GM12878 (cell line): ENCODE measurements around the gene MLPH. TPM values are rescaled to one million over a fixed set of nuclear protein-coding genes. Genes with fewer than 3 reads are reported as not detected.

Experiments used
- ATAC-seq: fragments of 200-7000 bp; cut with Tn5 transposase; 3 replicates; pipeline ENCODE4 v1.9.1; 2020; ENCODE audit warnings: mild to moderate bottlenecking, moderate library complexity
- BruUV-seq: library from RNA; stranded (reverse); fragments of 400-500 nt; replicated peaks from 2 replicates; lab custom pipeline; 2021; lab: Mats Ljungman, UMichigan
- CTCF ChIA-PET: fragments of 300-600 bp; sonication (Branson Sonifier 250); formaldehyde crosslinking; extraction: SDS; loops from one replicate; lab custom pipeline; 2021; ENCODE audit warnings: inconsistent platforms; lab: Yijun Ruan, JAX
- POLR2A ChIA-PET: fragments of 350-600 bp; formaldehyde crosslinking; extraction: SDS; loops from one replicate; lab custom pipeline; 2021; ENCODE audit warnings: inconsistent platforms; lab: Charles Lee
- RAD21 ChIA-PET: fragments of 300-600 bp; sonication (Branson Sonifier 250); formaldehyde crosslinking; loops from one replicate; lab custom pipeline; 2023; ENCODE audit warnings: antibody characterized with exemption; ENCODE audit not compliant: unreplicated experiment; lab: Charles Lee
- SMC1A ChIA-PET: fragments of 300-600 bp; sonication (Branson Sonifier 250); formaldehyde crosslinking; loops from one replicate; lab custom pipeline; 2023; ENCODE audit not compliant: unreplicated experiment, uncharacterized antibody; lab: Charles Lee
- DNase-seq: peaks from one replicate; pipeline ENCODE4 v3.0.0-alpha.2; 2011; ENCODE audit warnings: low read depth, low spot score
- FAIRE-seq: peaks from 3 replicates; lab custom pipeline; 2011; peaks lifted over from hg19 to GRCh38; lab: Jason Lieb, UNC
- H2AFZ ChIP-seq: 2 replicates; pipeline ENCODE4 v1.6.0; 2011; ENCODE audit warnings: low read depth, low read length, control low read depth; ENCODE audit not compliant: control insufficient read depth
- H3K27ac ChIP-seq: 2 replicates; pipeline ENCODE4 v1.5.1; 2011; ENCODE audit warnings: control low read depth; ENCODE audit not compliant: control insufficient read depth, insufficient read depth
- H3K27me3 ChIP-seq, 2 experiments: replicated peaks in 1 of 2; 2 replicates each; pipeline versions ENCODE4 v1.6.0 to v1.6.1; 2011; ENCODE audit warnings: low read length in 1 of 2; ENCODE audit not compliant: control insufficient read depth in 2 of 2, insufficient read depth in 2 of 2
- H3K36me3 ChIP-seq, 2 experiments: 2 replicates each; pipeline ENCODE4 v1.5.1; 2011; ENCODE audit warnings: low read length in 1 of 2; ENCODE audit not compliant: control insufficient read depth in 2 of 2, insufficient read depth in 2 of 2
- H3K4me1 ChIP-seq: 2 replicates; pipeline ENCODE4 v1.6.1; 2011; ENCODE audit warnings: mild to moderate bottlenecking, low read length, moderate library complexity, mixed read lengths; ENCODE audit not compliant: control insufficient read depth, insufficient read depth
- H3K4me2 ChIP-seq: 2 replicates; pipeline ENCODE4 v1.6.0; 2011; ENCODE audit warnings: control low read depth; ENCODE audit not compliant: control insufficient read depth, insufficient read depth
- H3K4me3 ChIP-seq: fragments of 200-600 bp; sonication (generic); 2 replicates; pipeline ENCODE4 v1.5.1; 2016
- H3K79me2 ChIP-seq: 2 replicates; pipeline ENCODE4 v1.6.0; 2011; ENCODE audit warnings: low read length; ENCODE audit not compliant: control insufficient read depth, insufficient read depth
- H3K9ac ChIP-seq: 2 replicates; pipeline ENCODE4 v1.8.0; 2011; ENCODE audit warnings: low read length, control low read depth, mixed read lengths; ENCODE audit not compliant: control insufficient read depth, insufficient read depth
- H3K9me3 ChIP-seq: replicated peaks from 3 replicates; pipeline ENCODE4 v1.5.1; 2011; ENCODE audit warnings: mild to moderate bottlenecking, low read length; ENCODE audit not compliant: control insufficient read depth, insufficient read depth
- H4K20me1 ChIP-seq: 2 replicates; pipeline ENCODE4 v1.6.0; 2011; ENCODE audit not compliant: control insufficient read depth, insufficient read depth
- BMI1 ChIP-seq: fragments of 450-650 bp; IDR thresholded peaks from 2 replicates; pipeline ENCODE4 v1.6.1; 2016; ENCODE audit warnings: mild to moderate bottlenecking, moderate library complexity, borderline replicate concordance
- IRF4 ChIP-seq: IDR thresholded peaks from 2 replicates; pipeline ENCODE4 v1.6.1; 2011; ENCODE audit warnings: low read depth, low read length
- MLLT1 ChIP-seq: fragments of 450-650 bp; IDR thresholded peaks from 2 replicates; pipeline ENCODE4 v1.6.1; 2016; ENCODE audit warnings: mild to moderate bottlenecking
- MTA3 ChIP-seq: IDR thresholded peaks from 2 replicates; pipeline ENCODE4 v1.6.1; 2012; ENCODE audit warnings: low read length, inconsistent platforms, borderline replicate concordance
- RELB ChIP-seq: fragments of 450-650 bp; IDR thresholded peaks from 2 replicates; pipeline ENCODE4 v1.6.1; 2017; ENCODE audit warnings: low read depth, mild to moderate bottlenecking, moderate library complexity
- SIN3A ChIP-seq: IDR thresholded peaks from 2 replicates; pipeline ENCODE4 v1.6.1; 2012; ENCODE audit warnings: low read depth, low read length, improper control_type of control experiment
- ZBTB33 ChIP-seq: fragments of 450-650 bp; IDR thresholded peaks from 2 replicates; pipeline ENCODE4 v1.6.1; 2017; ENCODE audit warnings: mild to moderate bottlenecking
- ZNF384 ChIP-seq: IDR thresholded peaks from 2 replicates; pipeline ENCODE4 v1.6.1; 2012; ENCODE audit warnings: low read depth, mild to moderate bottlenecking, low read length, improper control_type of control experiment, borderline replicate concordance
- WGBS: methylation state at CpG from one replicate; pipeline ENCODE4 v1.1.6; 2016; ENCODE audit warnings: low lambda C conversion rate; ENCODE audit not compliant: insufficient replicate concordance, insufficient coverage; ENCODE audit errors: missing lambda C conversion rate; 5-methylcytosine and 5-hydroxymethylcytosine counted together
- in situ Hi-C: fragments of 300-500 bp; cut with MboI; formaldehyde crosslinking; loops from 9 replicates; pipeline ENCODE4 v1.14.3; 2018; ENCODE audit warnings: mixed read lengths
- intact Hi-C: fragments of 100-400 bp; cut with micrococcal nuclease; formaldehyde crosslinking; loops from one replicate; pipeline ENCODE4 v1.14.2; 2022; ENCODE audit not compliant: unreplicated experiment
- polyA plus RNA-seq, 11 experiments: library from polyadenylated mRNA; depleted of rRNA in 4 of 11; unstranded in 6 of 11; stranded (reverse) in 5 of 11; fragments of >200 nt; fragmentation: Nextera tagmentation in 4 of 11; fragmentation: Illumina TruSeq in 1 of 11; extraction: Ambion mirVana in 4 of 11; extraction: Trizol in 1 of 11; gene quantifications; 1 replicate in 1 of 11; 2 replicates in 10 of 11; pipeline versions ENCODE4 v1.2.1 to v1.2.3, GENCODE V29; 2011 to 2016; ENCODE audit warnings: inconsistent platforms in 2 of 11, missing spikeins in 2 of 11, low read depth in 1 of 11
- total RNA-seq, 4 experiments: library from RNA; depleted of rRNA in 3 of 4; stranded (reverse); fragments of >200 nt in 3 of 4; fragmentation: Illumina TruSeq in 1 of 4; extraction: Trizol in 1 of 4; gene quantifications; 2 replicates each; pipeline versions ENCODE4 v1.2.1 to v1.2.3, GENCODE V29; 2013 to 2021

MLPH gene
- total and polyA plus RNA-seq, 10 of the 15 experiments (the other 5 are each of a cell fraction or from before 2014, with no cell fraction given), result 0.16 to 0.85 TPM; not detected in 8

- no peak overlapping the region for H3K9ac ChIP-seq
- H3K27me3 ChIP-seq, result no peaks in the 10 kb centered on the region; a peak in 1 of 4 replicates
- TF ChIP-seq ZNF384, result no peak
- TF ChIP-seq MTA3, result no peak
- no peak for TF ChIP-seq IRF4
- no peak for TF ChIP-seq BMI1
- WGBS, result 53% methylated on average over 16 of the region's 16 CpGs
- no peaks in the 10 kb centered on the region for H3K9me3 ChIP-seq
- no peaks in the 10 kb centered on the region for H3K36me3 ChIP-seq
- FAIRE-seq (no peak), DNase-seq (no peak), ATAC-seq (no peak)
- no peak overlapping the region for H3K4me2 ChIP-seq
- in situ Hi-C loops (no loop called here), intact Hi-C loops (no loop called here)
- ChIA-PET RAD21 (no interaction called here), CTCF (interaction anchor here (1.0 to 1.2 kb wide), 2 partner anchors 9 to 44 kb away, joined by 3 read pairs; no protein-coding TSS in a partner anchor), SMC1A (no interaction called here), POLR2A (no interaction called here)
- BruUV-seq, result no TSS peak
- no peak overlapping the region for H3K27ac ChIP-seq
- no peaks in the 10 kb centered on the region for H3K79me2 ChIP-seq
- no peaks in the 10 kb centered on the region for H4K20me1 ChIP-seq
- no peak overlapping the region for H3K4me3 ChIP-seq
- H3K4me1 ChIP-seq, result no peaks in the 10 kb centered on the region
- no peak overlapping the region for H2AFZ ChIP-seq
These were observed 21.4 kb upstream of the MLPH start for GRCh38 chr2:237465515-237466148.

- SMC1A ChIA-PET, result no interaction called here
- ATAC-seq, result no peak
- no peak for TF ChIP-seq MLLT1
- TF ChIP-seq SIN3A, result no peak
- no peak for TF ChIP-seq ZBTB33
- no peak for TF ChIP-seq RELB
These were observed 20.8 kb upstream of the MLPH start for GRCh38 chr2:237466211-237466610.

More at GRCh38 chr2:237466211-237466610, 20.8 kb upstream of the MLPH start:
- in situ Hi-C loops, result no loop called here
- CTCF ChIA-PET, result interaction anchor here (1.0 kb wide), 1 partner anchor 9 kb away, joined by 3 read pairs; no protein-coding TSS in a partner anchor
- no peaks in the 10 kb centered on the region for H4K20me1 ChIP-seq
- WGBS, result 46% methylated on average over 6 of the region's 6 CpGs
- no peak overlapping the region for H2AFZ ChIP-seq
- FAIRE-seq (no peak), DNase-seq (no peak)
- intact Hi-C loops, result no loop called here
- POLR2A ChIA-PET, result no interaction called here
- no peak overlapping the region for H3K9ac ChIP-seq
- H3K4me1 ChIP-seq, result no peaks in the 10 kb centered on the region
- peaks cover 0 to 1% of the 10 kb centered on the region in 2 experiments; a peak in 1 of 4 replicates for H3K27me3 ChIP-seq
- BruUV-seq, result no TSS peak
- no peak overlapping the region for H3K4me3 ChIP-seq
- no peak overlapping the region for H3K4me2 ChIP-seq
- no peaks in the 10 kb centered on the region for H3K79me2 ChIP-seq
- H3K9me3 ChIP-seq, result no peaks in the 10 kb centered on the region
- RAD21 ChIA-PET, result no interaction called here
- H3K36me3 ChIP-seq, result no peaks in the 10 kb centered on the region
- H3K27ac ChIP-seq, result no peak overlapping the region
